Measurements from ENCODE around the gene SHLD1.

The SHLD1 gene

GRCh38 chr20:5893052-5893451 lies 142.9 kb downstream of the SHLD1 start:
- no peak for DNase-seq (ENCODE audit: low read depth)

GRCh38 chr20:5893621-5894020 lies 143.4 kb downstream of the SHLD1 start:
- DNase-seq (ENCODE audit: low read depth) = no peak

GRCh38 chr20:5895626-5896025 lies 145.4 kb downstream of the SHLD1 start:
- DNase-seq (ENCODE audit: low read depth) = no peak

GRCh38 chr20:5899444-5899843 lies 149.2 kb downstream of the SHLD1 start:
- no peak for DNase-seq (ENCODE audit: low read depth)

GRCh38 chr20:5900908-5901307 lies 150.7 kb downstream of the SHLD1 start:
- DNase-seq (ENCODE audit: low read depth) = no peak

- no peak for DNase-seq (ENCODE audit: low read depth)
Measured at GRCh38 chr20:5908981-5909380, 158.8 kb downstream of the SHLD1 start.

GRCh38 chr20:5910186-5910585 lies 160.0 kb downstream of the SHLD1 start:
- DNase-seq (ENCODE audit: low read depth) = no peak

- no peak for DNase-seq (ENCODE audit: low read depth)
Measured at GRCh38 chr20:5913166-5913565, 163.0 kb downstream of the SHLD1 start.

All from HS-5 (cell line).